ENCODE results near the gene TRA2A. TPM values are rescaled to one million over a fixed set of nuclear protein-coding genes. Genes with fewer than 3 reads are reported as not detected.

Gene TRA2A
- total RNA-seq, 4 donors from 2014 or later, result 31.6 to 49.0 (median 42.8) TPM

- no peak overlapping the region for H3K4me3 ChIP-seq (replicated peaks in 1 of 3)
- H3K27me3 ChIP-seq, result peaks cover 75% of the 10 kb centered on the region
- intact Hi-C loops (cut with DNase I), result no loop called here
- no peak overlapping the region for H3K27ac ChIP-seq
- no peaks in the 10 kb centered on the region for H3K9me3 ChIP-seq
- TF ChIP-seq POLR2A (IDR thresholded peaks at IDR 0.05) (no peak), CTCF (IDR thresholded peaks at IDR 0.05) (no peak)
- WGBS, 2 donors, result 29 to 44% methylated on average over 10 to 16 of the region's 16 CpGs
- no peak for DNase-seq
- no peaks in the 10 kb centered on the region for H3K36me3 ChIP-seq
- peaks cover 21 to 40% of the 10 kb centered on the region in 2 donors for H3K4me1 ChIP-seq
Measured at GRCh38 chr7:23472956-23473843, 58.6 kb downstream of the TRA2A start.

- peaks cover 79% of the 10 kb centered on the region for H3K27me3 ChIP-seq
- peaks cover 23 to 45% of the 10 kb centered on the region in 2 donors for H3K4me1 ChIP-seq
- no peak overlapping the region for H3K4me3 ChIP-seq (replicated peaks in 1 of 3)
- intact Hi-C loops (cut with DNase I), result no loop called here
- H3K27ac ChIP-seq, result no peak overlapping the region
- no peaks in the 10 kb centered on the region for H3K36me3 ChIP-seq
- DNase-seq, result no peak
- TF ChIP-seq POLR2A (IDR thresholded peaks at IDR 0.05) (no peak), CTCF (IDR thresholded peaks at IDR 0.05) (no peak)
- no peaks in the 10 kb centered on the region for H3K9me3 ChIP-seq
Measured at GRCh38 chr7:23472556-23472955, 59.2 kb downstream of the TRA2A start.

GRCh38 chr7:23472046-23472445 lies 59.7 kb downstream of the TRA2A start:
- Histone ChIP-seq H3K27ac (no peak overlapping the region), H3K27me3 (peaks cover 84% of the 10 kb centered on the region), H3K9me3 (no peaks in the 10 kb centered on the region), H3K36me3 (no peaks in the 10 kb centered on the region), H3K4me1 (peaks cover 23 to 45% of the 10 kb centered on the region in 2 donors), H3K4me3 (replicated peaks in 1 of 3) (no peak overlapping the region)
- DNase-seq, result no peak
- WGBS, 2 donors, result 88 to 89% methylated on average over 6 of the region's 6 CpGs
- TF ChIP-seq POLR2A (IDR thresholded peaks at IDR 0.05), result no peak
- TF ChIP-seq CTCF (IDR thresholded peaks at IDR 0.05), result no peak
- intact Hi-C loops (cut with DNase I), result no loop called here

- H3K4me3 ChIP-seq (replicated peaks in 1 of 3), result no peak overlapping the region
- DNase-seq, result no peak
Measured at GRCh38 chr7:23471106-23471859, 60.5 kb downstream of the TRA2A start.

More at GRCh38 chr7:23471106-23471859, 60.5 kb downstream of the TRA2A start:
- Histone ChIP-seq H3K27ac (no peak overlapping the region), H3K27me3 (peaks cover 89% of the 10 kb centered on the region), H3K9me3 (no peaks in the 10 kb centered on the region), H3K4me1 (peaks cover 23 to 45% of the 10 kb centered on the region in 2 donors), H3K36me3 (no peaks in the 10 kb centered on the region)
- TF ChIP-seq POLR2A (IDR thresholded peaks at IDR 0.05), result no peak
- no peak for TF ChIP-seq CTCF (IDR thresholded peaks at IDR 0.05)
- 15 to 19% methylated on average over 20 to 28 of the region's 44 CpGs for WGBS, 2 donors
- intact Hi-C loops (cut with DNase I), result no loop called here
